Gastroesophageal sphincter (tissue), 3 donors: ENCODE measurements around the gene GOLGA7B.

ENCODE experiments used
- CTCF ChIP-seq, 4 experiments: fragments of 200-600 bp in 2 of 4; fragments of 450-650 bp in 2 of 4; sonication (generic) in 1 of 4; IDR thresholded peaks; one replicate each; pipeline ENCODE4 v1.5.1; 2017 to 2019; ENCODE audit warnings: antibody characterized with exemption in 4 of 4, mild to moderate bottlenecking in 2 of 4, moderate library complexity in 2 of 4
- EP300 ChIP-seq: sonication (generic); formaldehyde crosslinking; IDR thresholded peaks from one replicate; pipeline ENCODE4 v1.6.1; 2017; ENCODE audit warnings: antibody characterized with exemption, mild to moderate bottlenecking
- POLR2A ChIP-seq, 2 donors: fragments of 450-650 bp; IDR thresholded peaks; one replicate each; pipeline ENCODE4 v1.6.1; 2017; ENCODE audit warnings: antibody characterized with exemption in 2 of 2, mild to moderate bottlenecking in 2 of 2, moderate library complexity in 1 of 2
- POLR2AphosphoS5 ChIP-seq: sonication (generic); formaldehyde crosslinking; IDR thresholded peaks from one replicate; pipeline ENCODE4 v1.6.1; 2017; ENCODE audit warnings: antibody characterized with exemption

DNA sequence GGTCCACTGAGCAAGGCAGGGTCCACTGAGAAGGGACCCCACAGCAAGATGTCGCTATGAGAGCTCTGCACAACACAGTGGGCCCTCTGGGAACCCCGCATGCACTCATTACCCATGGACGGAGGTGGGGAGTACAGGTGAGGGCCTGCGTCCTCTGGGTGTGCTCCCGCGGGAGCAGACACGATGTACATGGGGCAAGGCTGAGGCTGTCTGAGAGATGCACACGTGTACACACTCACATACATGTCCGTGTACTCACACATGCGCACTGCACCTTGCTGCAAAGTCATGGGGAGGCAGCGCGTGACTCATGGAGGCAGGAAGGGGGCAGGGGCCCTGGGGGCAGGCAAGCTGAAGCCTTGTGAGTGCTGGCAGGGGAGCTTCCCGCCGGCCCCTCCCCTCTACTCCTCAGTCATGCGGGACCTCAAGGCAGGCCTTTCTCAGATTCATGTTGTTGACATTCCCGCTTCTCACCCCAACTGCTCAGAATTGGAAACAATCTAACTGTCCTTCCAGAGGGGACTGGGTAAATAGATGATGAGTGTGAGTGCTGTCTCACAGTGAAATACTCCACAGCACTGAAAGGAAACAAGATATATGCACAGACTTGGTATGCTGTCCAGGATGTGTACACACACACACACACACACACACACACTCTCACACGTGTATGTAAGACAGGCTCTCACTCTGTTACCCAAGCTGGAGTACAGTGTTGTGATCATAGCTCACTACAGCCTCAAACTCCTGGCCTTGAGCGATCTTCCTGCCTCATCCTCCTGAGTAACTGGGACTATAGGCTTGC is 40.0 kb downstream of the GOLGA7B start:
- TF ChIP-seq POLR2A (IDR thresholded peaks at IDR 0.05) (no peak), CTCF (IDR thresholded peaks at IDR 0.05) (no peak), EP300 (no peak), POLR2AphosphoS5 (no peak)
